Measurements from ENCODE around the gene RHOJ.
"Not testable (repeated sequence)": the region's sequence is repeated elsewhere in the genome, so short reads cannot be mapped to it uniquely, and the experiment has no call there.

Gene RHOJ

GRCh38 chr14:63300854-63301253 lies 96.6 kb downstream of the RHOJ start:
- no peak for DNase-seq

- no peak for DNase-seq
Observed at GRCh38 chr14:63301891-63302534, 97.8 kb downstream of the RHOJ start.

- DNase-seq = not testable (repeated sequence)
Observed at GRCh38 chr14:63304429-63304828, 100.2 kb downstream of the RHOJ start.

- DNase-seq = no peak
Observed at GRCh38 chr14:63308723-63309317, 104.6 kb downstream of the RHOJ start.

GRCh38 chr14:63318835-63319234 lies 114.6 kb downstream of the RHOJ start, which contains the start of gene GPHB5:
GPHB5 (minus strand) TSS chr14:63318935; CDS start chr14:63317849, 1,086 bp downstream.
- no peak for DNase-seq

GRCh38 chr14:63322472-63322871 lies 118.2 kb downstream of the RHOJ start:
- DNase-seq = no peak

GRCh38 chr14:63322897-63323573 lies 118.8 kb downstream of the RHOJ start:
- no peak for DNase-seq

GRCh38 chr14:63326840-63327239 lies 122.6 kb downstream of the RHOJ start:
- no peak for DNase-seq

- no peak for DNase-seq
Observed at GRCh38 chr14:63328787-63329737, 124.8 kb downstream of the RHOJ start.

GRCh38 chr14:63342371-63342770 lies 138.1 kb downstream of the RHOJ start:
- DNase-seq = no peak

Data from CD4-positive, alpha-beta T cell treated with Interleukin-1 beta for 1 hour (primary cell).